ENCODE measurements around the gene CCDC9B.
A peak's percentile ranks its signal among the peaks of the same experiment; 100 is the strongest.

CCDC9B gene

GRCh38 chr15:40314723-40315276 lies 25.9 kb downstream of the CCDC9B start:
- no peak overlapping the region for H3K4me3 ChIP-seq (ENCODE audit: low read length)
- DNase-seq (ENCODE audit: low read depth), result no peak
- TF ChIP-seq CTCF (conservative IDR thresholded peaks at IDR 0.05; ENCODE audit: low read depth, low read length), result no peak

- TF ChIP-seq CTCF (conservative IDR thresholded peaks at IDR 0.05; ENCODE audit: low read depth, low read length), result no peak
- no peak overlapping the region for H3K4me3 ChIP-seq (ENCODE audit: low read length)
- DNase-seq (ENCODE audit: low read depth), result peak; percentile 84
Observed at GRCh38 chr15:40313531-40314398, 27.0 kb downstream of the CCDC9B start.

GRCh38 chr15:40312370-40313158 lies 28.2 kb downstream of the CCDC9B start:
- H3K4me3 ChIP-seq (ENCODE audit: low read length), result no peak overlapping the region
- no peak for TF ChIP-seq CTCF (conservative IDR thresholded peaks at IDR 0.05; ENCODE audit: low read depth, low read length)

GRCh38 chr15:40310993-40311392 lies 29.7 kb downstream of the CCDC9B start:
- TF ChIP-seq CTCF (conservative IDR thresholded peaks at IDR 0.05; ENCODE audit: low read depth, low read length), result no peak
- no peak for DNase-seq (ENCODE audit: low read depth)
- H3K4me3 ChIP-seq (ENCODE audit: low read length), result no peak overlapping the region

More at GRCh38 chr15:40312370-40313158, 28.2 kb downstream of the CCDC9B start:
- no peak for DNase-seq (ENCODE audit: low read depth)

GRCh38 chr15:40310001-40310959 lies 30.5 kb downstream of the CCDC9B start:
- no peak overlapping the region for H3K4me3 ChIP-seq (ENCODE audit: low read length)
- DNase-seq (ENCODE audit: low read depth), result no peak
- TF ChIP-seq CTCF (conservative IDR thresholded peaks at IDR 0.05; ENCODE audit: low read depth, low read length), result peak; percentile 83

- no peak for TF ChIP-seq CTCF (conservative IDR thresholded peaks at IDR 0.05; ENCODE audit: low read depth, low read length)
- DNase-seq (ENCODE audit: low read depth), result no peak
- no peak overlapping the region for H3K4me3 ChIP-seq (ENCODE audit: low read length)
Observed at GRCh38 chr15:40309344-40309862, 31.3 kb downstream of the CCDC9B start.
